Measurements from ENCODE around the gene PCNX2. TPM values are rescaled to one million over a fixed set of nuclear protein-coding genes. Genes with fewer than 3 reads are reported as not detected.

Gene PCNX2
- total and polyA plus RNA-seq, 2 of the 13 experiments (the other 11 are each of a cell fraction or from before 2014, with no cell fraction given), result 0.11 to 0.42 TPM

DNA sequence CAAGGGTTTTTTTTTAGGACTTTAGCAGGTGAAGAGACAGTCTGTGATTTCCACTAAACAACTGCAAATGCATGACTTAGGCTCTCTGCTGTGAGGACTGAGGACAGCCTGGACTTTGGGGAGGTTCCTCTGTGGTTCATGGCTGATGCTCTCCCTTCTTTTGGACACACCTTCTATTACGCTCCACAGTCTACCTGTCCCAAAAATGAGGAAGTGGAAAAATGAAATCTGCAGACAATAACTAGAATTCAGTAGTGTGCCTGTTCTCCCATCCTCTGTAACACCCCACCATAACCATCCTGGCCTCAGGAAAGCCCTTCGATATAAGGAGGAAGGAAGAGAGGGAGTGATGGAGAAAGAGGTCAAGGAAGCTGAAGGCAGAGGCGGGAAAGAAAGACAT is 276.4 kb downstream of the PCNX2 start (continued):
- TF ChIP-seq, protein P1, sequence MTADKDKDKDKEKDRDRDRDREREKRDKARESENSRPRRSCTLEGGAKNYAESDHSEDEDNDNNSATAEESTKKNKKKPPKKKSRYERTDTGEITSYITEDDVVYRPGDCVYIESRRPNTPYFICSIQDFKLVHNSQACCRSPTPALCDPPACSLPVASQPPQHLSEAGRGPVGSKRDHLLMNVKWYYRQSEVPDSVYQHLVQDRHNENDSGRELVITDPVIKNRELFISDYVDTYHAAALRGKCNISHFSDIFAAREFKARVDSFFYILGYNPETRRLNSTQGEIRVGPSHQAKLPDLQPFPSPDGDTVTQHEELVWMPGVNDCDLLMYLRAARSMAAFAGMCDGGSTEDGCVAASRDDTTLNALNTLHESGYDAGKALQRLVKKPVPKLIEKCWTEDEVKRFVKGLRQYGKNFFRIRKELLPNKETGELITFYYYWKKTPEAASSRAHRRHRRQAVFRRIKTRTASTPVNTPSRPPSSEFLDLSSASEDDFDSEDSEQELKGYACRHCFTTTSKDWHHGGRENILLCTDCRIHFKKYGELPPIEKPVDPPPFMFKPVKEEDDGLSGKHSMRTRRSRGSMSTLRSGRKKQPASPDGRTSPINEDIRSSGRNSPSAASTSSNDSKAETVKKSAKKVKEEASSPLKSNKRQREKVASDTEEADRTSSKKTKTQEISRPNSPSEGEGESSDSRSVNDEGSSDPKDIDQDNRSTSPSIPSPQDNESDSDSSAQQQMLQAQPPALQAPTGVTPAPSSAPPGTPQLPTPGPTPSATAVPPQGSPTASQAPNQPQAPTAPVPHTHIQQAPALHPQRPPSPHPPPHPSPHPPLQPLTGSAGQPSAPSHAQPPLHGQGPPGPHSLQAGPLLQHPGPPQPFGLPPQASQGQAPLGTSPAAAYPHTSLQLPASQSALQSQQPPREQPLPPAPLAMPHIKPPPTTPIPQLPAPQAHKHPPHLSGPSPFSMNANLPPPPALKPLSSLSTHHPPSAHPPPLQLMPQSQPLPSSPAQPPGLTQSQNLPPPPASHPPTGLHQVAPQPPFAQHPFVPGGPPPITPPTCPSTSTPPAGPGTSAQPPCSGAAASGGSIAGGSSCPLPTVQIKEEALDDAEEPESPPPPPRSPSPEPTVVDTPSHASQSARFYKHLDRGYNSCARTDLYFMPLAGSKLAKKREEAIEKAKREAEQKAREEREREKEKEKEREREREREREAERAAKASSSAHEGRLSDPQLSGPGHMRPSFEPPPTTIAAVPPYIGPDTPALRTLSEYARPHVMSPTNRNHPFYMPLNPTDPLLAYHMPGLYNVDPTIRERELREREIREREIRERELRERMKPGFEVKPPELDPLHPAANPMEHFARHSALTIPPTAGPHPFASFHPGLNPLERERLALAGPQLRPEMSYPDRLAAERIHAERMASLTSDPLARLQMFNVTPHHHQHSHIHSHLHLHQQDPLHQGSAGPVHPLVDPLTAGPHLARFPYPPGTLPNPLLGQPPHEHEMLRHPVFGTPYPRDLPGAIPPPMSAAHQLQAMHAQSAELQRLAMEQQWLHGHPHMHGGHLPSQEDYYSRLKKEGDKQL (CRISPR knock-in tag; IDR thresholded peaks at IDR 0.05; ENCODE audit: low read depth), result no peak
- no peak for TF ChIP-seq CHCHD3 (CRISPR knock-in tag; IDR thresholded peaks at IDR 0.05)
- TF ChIP-seq TBX2 (CRISPR knock-in tag; IDR thresholded peaks at IDR 0.05; ENCODE audit: borderline replicate concordance), result no peak
- TF ChIP-seq, protein P2, sequence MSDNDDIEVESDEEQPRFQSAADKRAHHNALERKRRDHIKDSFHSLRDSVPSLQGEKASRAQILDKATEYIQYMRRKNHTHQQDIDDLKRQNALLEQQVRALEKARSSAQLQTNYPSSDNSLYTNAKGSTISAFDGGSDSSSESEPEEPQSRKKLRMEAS (IDR thresholded peaks at IDR 0.05), result no peak
- TF ChIP-seq, protein P3, sequence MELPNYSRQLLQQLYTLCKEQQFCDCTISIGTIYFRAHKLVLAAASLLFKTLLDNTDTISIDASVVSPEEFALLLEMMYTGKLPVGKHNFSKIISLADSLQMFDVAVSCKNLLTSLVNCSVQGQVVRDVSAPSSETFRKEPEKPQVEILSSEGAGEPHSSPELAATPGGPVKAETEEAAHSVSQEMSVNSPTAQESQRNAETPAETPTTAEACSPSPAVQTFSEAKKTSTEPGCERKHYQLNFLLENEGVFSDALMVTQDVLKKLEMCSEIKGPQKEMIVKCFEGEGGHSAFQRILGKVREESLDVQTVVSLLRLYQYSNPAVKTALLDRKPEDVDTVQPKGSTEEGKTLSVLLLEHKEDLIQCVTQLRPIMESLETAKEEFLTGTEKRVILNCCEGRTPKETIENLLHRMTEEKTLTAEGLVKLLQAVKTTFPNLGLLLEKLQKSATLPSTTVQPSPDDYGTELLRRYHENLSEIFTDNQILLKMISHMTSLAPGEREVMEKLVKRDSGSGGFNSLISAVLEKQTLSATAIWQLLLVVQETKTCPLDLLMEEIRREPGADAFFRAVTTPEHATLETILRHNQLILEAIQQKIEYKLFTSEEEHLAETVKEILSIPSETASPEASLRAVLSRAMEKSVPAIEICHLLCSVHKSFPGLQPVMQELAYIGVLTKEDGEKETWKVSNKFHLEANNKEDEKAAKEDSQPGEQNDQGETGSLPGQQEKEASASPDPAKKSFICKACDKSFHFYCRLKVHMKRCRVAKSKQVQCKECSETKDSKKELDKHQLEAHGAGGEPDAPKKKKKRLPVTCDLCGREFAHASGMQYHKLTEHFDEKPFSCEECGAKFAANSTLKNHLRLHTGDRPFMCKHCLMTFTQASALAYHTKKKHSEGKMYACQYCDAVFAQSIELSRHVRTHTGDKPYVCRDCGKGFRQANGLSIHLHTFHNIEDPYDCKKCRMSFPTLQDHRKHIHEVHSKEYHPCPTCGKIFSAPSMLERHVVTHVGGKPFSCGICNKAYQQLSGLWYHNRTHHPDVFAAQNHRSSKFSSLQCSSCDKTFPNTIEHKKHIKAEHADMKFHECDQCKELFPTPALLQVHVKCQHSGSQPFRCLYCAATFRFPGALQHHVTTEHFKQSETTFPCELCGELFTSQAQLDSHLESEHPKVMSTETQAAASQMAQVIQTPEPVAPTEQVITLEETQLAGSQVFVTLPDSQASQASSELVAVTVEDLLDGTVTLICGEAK (IDR thresholded peaks at IDR 0.05), result no peak
- TF ChIP-seq, protein P3 (CRISPR knock-in tag; IDR thresholded peaks at IDR 0.05), result no peak
- TF ChIP-seq RAD21 (CRISPR knock-in tag; IDR thresholded peaks at IDR 0.05), result no peak
- TF ChIP-seq ZFX (CRISPR knock-in tag; IDR thresholded peaks at IDR 0.05; ENCODE audit: low read depth), result no peak
